Activated CD8-positive, alpha-beta memory T cell treated with anti-CD3 and anti-CD28 coated beads for 1 hour (primary cell): ENCODE measurements around the gene LIPT2.
"Not testable (repeated sequence)": the region's sequence is repeated elsewhere in the genome, so short reads cannot be mapped to it uniquely, and the experiment has no call there.

ENCODE experiments used
- DNase-seq, 2 donors: peaks; one replicate each; pipeline ENCODE4 v3.0.0-alpha.2; 2020; ENCODE audit warnings: low read depth in 1 of 2; ENCODE audit errors: extremely low read depth in 1 of 2

Gene LIPT2

GRCh38 chr11:74492974-74493790 is at the start of gene LIPT2:
LIPT2 (minus strand) TSS chr11:74493724; CDS start chr11:74493703, 21 bp downstream.
- DNase-seq: peak; percentile 88 to 95

DNA sequence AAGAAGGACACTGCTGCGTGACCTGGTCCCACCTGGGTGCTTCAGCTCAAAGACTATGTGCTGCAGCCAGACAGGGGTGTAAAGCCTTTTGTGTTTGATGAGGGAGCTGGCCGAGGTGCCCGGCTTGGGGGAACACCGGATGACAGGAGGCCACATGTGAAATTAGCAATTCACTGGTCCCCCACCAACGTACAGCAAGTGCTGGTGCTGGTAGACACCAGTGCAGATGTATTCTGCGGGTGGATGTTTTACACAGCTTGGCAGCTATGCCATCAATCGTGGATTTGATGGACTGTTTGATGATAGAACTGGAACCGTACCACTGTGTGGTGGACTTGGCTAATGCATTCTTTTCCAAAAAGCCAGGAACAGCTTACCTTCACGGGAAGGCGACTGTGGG is 47.9 kb upstream of the LIPT2 start:
- no peak for DNase-seq

GRCh38 chr11:74540270-74540669 is 46.7 kb upstream of the LIPT2 start:
- no peak for DNase-seq

GRCh38 chr11:74538680-74539079 is 45.2 kb upstream of the LIPT2 start:
- no peak for DNase-seq

GRCh38 chr11:74535371-74536160 is 42.0 kb upstream of the LIPT2 start:
- no peak for DNase-seq

DNA sequence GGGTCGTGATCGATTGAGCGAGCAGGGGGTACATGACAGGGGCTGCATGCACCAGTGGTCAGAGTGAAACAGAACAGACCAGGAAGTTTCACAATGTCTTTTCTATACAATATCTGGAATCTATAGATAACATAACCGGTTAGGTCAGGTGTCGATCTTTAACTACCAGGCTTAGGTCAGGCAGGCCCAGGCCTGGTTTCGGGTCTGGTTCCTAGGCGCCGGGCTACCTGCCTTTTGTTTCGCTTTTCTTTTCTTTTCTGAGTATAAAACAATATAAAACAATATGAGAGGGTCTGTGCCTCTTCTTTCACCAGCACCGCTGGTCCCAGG is 41.4 kb upstream of the LIPT2 start:
- not testable (repeated sequence) for DNase-seq

DNA sequence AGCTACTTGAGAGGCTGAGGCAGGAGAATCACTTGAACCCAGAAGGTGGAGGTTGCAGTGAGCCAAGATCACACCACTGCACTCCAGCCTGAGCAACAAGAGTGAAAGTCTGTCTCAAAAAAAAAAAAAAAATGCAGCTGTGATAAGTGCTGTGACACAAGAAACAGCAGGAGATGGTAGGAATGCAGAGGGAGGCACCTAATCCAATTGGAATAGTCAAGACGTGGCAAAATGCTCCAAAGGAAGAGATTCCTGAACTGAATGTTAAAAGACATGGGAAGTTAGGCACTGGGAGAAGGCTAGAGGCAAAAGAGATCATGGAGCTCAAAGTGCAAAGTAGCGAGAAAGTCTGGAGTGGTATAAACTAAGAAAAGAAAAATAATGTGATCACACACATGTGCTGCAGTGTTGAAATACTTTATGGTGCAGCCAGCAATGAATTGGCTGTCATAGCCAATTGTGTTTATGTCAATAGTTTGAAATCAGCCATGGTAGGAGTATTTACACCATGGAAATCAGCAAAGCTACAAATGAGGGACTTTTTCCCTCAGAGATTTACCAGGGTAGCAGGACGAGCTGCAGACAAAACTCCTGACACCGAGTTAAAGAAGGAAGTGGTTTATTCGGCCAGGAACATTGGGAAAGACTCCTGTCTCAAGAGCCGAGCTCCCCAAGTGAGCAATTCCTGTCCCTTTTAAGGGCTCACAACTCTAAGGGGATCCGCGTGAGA is 40.9 kb upstream of the LIPT2 start:
- no peak for DNase-seq

- no peak for DNase-seq
Observed at GRCh38 chr11:74533421-74533820, 39.9 kb upstream of the LIPT2 start.

DNA sequence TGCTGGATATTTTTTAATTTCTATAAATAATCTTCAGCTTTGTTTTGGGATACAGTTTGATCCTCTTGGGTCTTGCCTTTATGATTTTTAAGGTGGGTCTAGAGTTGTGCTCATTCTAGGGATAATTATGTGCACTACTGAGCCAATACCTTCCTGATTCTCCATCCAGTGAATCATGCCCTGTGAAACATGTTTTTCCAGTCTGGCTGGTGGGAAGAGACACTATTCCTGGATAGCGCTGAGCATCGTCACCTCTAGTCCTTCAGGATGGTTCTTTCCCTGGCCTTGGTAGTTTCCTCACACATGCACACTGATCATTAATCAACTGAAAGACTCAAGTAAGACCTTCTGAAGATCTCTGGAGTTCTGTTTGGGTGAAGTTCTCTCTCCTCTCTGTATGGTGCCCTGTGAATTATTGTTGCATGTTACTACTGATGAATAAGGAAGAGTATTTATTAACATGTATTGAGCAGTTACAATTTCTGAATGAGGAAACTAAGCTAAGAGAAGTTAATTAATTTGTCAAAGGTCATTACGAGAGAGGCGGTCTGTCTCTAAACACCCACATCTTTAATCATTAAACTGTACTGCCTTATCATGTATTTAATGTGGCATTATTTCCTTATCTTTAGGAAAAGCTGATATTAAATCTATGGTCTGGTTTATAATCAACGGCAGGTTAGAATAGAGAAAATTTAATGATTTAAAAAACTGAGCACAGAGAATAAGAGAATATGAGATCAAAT is 39.1 kb upstream of the LIPT2 start:
- DNase-seq: no peak

DNA sequence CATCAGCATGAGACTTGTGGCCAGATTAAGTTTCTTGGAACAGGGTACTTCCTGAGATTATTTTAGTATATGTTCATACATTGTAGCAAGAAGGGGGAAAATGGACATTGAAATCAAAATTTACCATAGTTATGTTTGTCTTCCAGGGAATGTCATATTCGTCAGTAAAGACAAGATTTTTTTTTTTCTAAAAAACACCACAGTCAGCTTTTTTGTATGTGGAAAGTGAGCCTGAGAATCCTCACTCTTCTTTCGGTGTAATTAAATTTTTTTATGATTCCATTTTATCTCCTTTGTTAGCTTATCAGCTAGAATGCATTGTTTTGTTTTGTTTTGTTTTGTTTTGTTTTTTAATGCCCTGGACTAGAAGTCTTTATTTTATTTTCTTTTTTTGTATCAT is 31.5 kb upstream of the LIPT2 start:
- DNase-seq: no peak

- DNase-seq: no peak
Observed at GRCh38 chr11:74524501-74524900, 31.0 kb upstream of the LIPT2 start.

- DNase-seq: no peak
Observed at GRCh38 chr11:74522776-74523175, 29.3 kb upstream of the LIPT2 start.

GRCh38 chr11:74521666-74522252 is 28.2 kb upstream of the LIPT2 start:
- DNase-seq: no peak

DNA sequence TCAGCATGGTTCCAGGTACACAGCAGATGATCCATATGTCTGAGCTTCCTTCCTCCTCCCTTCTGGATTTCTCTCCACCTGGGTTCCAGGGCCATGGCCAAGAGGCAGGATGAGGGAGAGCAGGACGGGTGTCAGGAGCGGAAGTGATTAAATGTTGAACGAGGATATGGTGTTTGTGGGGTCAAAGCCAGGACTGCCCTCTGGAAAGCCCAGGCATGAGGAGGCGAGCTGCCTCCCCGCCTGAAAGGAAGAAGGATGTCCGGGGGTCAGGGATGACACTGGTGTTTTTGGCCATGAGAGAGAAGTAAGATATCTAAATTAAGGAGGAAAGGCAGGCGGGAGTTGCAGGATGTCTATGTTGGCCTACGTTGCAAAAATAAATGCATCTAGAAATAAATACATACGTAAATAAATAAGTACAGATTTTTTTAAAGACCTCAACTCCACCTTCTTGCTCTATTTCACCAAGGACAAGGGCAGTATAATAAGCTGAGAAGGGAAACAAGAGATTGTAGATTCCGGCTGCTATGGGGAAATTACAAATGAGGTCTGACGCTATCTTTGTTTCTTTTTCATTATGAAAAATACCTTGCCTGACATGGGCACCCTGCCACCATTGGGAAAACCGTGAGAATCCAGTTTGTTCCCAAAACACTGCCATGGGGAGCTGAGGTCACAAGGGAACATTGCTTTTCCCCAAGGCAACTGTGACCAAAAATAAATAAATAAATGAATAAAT is 27.6 kb upstream of the LIPT2 start:
- no peak for DNase-seq

- no peak for DNase-seq
Observed at GRCh38 chr11:74520316-74520715, 26.8 kb upstream of the LIPT2 start.

DNA sequence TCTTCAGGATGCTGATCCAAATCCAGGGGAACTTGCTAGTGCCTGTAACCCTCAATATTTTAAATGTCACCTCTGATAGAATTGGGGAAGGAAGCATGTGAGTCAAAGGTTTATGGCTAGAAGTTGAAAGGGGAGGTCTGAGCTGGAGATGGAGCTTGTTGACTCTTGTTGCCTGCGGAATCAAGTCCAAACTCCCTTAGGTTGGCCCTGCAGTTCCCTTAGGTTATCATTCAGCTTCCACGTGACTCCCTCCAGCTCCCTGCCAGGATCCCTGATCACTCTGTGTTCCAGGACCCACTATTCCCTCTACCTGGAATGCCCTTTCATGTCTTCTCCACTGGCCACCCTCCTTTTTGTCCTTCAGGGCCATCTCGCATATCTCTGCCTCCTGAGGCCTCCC is 26.2 kb upstream of the LIPT2 start:
- no peak for DNase-seq

GRCh38 chr11:74517592-74517991 is 24.1 kb upstream of the LIPT2 start:
- not testable (repeated sequence) for DNase-seq

GRCh38 chr11:74507582-74507981 is 14.1 kb upstream of the LIPT2 start:
- no peak for DNase-seq

- DNase-seq: no peak
Observed at GRCh38 chr11:74506823-74507222, 13.3 kb upstream of the LIPT2 start.

DNA sequence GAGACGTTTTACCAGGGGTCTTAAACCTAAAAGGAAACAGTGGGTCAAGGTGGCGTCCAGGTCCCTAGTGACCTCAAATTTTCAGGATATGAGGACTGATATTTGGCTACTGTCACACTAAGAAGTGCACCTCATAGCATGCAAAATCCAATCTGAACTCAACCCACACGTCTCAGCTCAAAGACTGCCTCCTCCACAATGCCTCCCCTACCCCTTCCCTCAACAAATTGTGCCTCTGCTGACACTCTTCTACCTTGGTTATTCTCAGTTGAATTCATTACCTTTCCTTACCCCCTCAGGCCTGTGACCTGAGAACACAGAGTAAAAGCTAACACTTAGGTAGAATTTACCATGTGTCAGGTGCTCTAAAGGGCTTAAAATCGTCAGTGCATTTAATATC is 12.4 kb upstream of the LIPT2 start:
- no peak for DNase-seq
